Endodermal cell (in vitro differentiated cells): ENCODE measurements around the gene MAGT1. TPM values are rescaled to one million over a fixed set of nuclear protein-coding genes. Genes with fewer than 3 reads are reported as not detected.

Experiments used
- DNase-seq: peaks from one replicate; pipeline ENCODE4 v3.0.0-alpha.2; 2017
- H3K27ac ChIP-seq: 2 replicates; pipeline ENCODE4 v1.5.1; 2013; ENCODE audit warnings: mild to moderate bottlenecking, low read depth, low read length, moderate library complexity
- H3K27me3 ChIP-seq: 2 replicates; pipeline ENCODE4 v1.6.1; 2013; ENCODE audit warnings: mild to moderate bottlenecking, low read length, moderate library complexity; ENCODE audit not compliant: insufficient read depth, control insufficient read depth, poor library complexity, severe bottlenecking
- H3K36me3 ChIP-seq: 2 replicates; pipeline ENCODE4 v1.7.0; 2013; ENCODE audit warnings: mild to moderate bottlenecking, low read length, moderate library complexity; ENCODE audit not compliant: control insufficient read depth, insufficient read depth
- H3K4me1 ChIP-seq: one replicate; pipeline ENCODE4 v1.7.0; 2013; ENCODE audit warnings: low read length; ENCODE audit not compliant: control insufficient read depth, insufficient read depth
- H3K4me3 ChIP-seq: 2 replicates; pipeline ENCODE4 v1.5.1; 2013; ENCODE audit warnings: mild to moderate bottlenecking, low read length, moderate library complexity
- H3K9ac ChIP-seq: 2 replicates; pipeline ENCODE4 v1.6.1; 2013; ENCODE audit warnings: mild to moderate bottlenecking, low read length, moderate library complexity; ENCODE audit not compliant: poor library complexity, severe bottlenecking; ENCODE audit errors: extremely low read depth
- H3K9me3 ChIP-seq: 2 replicates; pipeline ENCODE4 v1.6.1; 2013; ENCODE audit warnings: mild to moderate bottlenecking, low read length, moderate library complexity; ENCODE audit not compliant: control insufficient read depth
- H3K27ac Mint-ChIP-seq: 2 replicates; pipeline ENCODE4 v1.8.0; 2020; ENCODE audit warnings: mixed read lengths
- H3K27me3 Mint-ChIP-seq: 2 replicates; pipeline ENCODE4 v1.8.0; 2021; ENCODE audit warnings: mild to moderate bottlenecking, mixed read lengths; ENCODE audit not compliant: insufficient read depth
- H3K36me3 Mint-ChIP-seq: 2 replicates; pipeline ENCODE4 v1.8.0; 2020; ENCODE audit warnings: low read depth, mixed read lengths
- H3K4me1 Mint-ChIP-seq: 2 replicates; pipeline ENCODE4 v1.8.0; 2020; ENCODE audit warnings: mixed read lengths
- H3K4me3 Mint-ChIP-seq: 2 replicates; pipeline ENCODE4 v1.8.0; 2020; ENCODE audit warnings: mild to moderate bottlenecking, moderate library complexity, mixed read lengths
- H3K9me3 Mint-ChIP-seq: 2 replicates; pipeline ENCODE4 v1.8.0; 2020; ENCODE audit warnings: mild to moderate bottlenecking, mixed read lengths
- CTCF ChIP-seq: fragments of 200-600 bp; sonication (generic); conservative IDR thresholded peaks from 2 replicates; pipeline ENCODE4 v1.5.0; 2021; ENCODE audit warnings: antibody characterized with exemption, mild to moderate bottlenecking
- WGBS, 2 experiments: methylation state at CpG; one replicate each; pipeline versions ENCODE4 v1.1.5 to v1.1.7; 2013; ENCODE audit warnings: missing lambda C conversion rate in 2 of 2, mixed read lengths in 1 of 2; ENCODE audit not compliant: insufficient coverage in 1 of 2, insufficient read length in 1 of 2; 5-methylcytosine and 5-hydroxymethylcytosine counted together
- total RNA-seq, 2 donors: library from RNA; stranded (reverse); fragmentation: NEBNext Ultra II Directional in 1 of 2; extraction: Animal tissue kit (Norgen Biotek cat#: 25700) in 1 of 2; gene quantifications; 2 replicates in 1 of 2; 3 replicates in 1 of 2; pipeline ENCODE4 v1.2.1, GENCODE V29; 2021

Gene MAGT1
- total RNA-seq, 2 donors from 2014 or later: 40.0 to 54.1 TPM

- Histone ChIP-seq H3K27me3 (no peaks in the 10 kb centered on the region), H3K4me1 (no peaks in the 10 kb centered on the region), H3K36me3 (no peaks in the 10 kb centered on the region), H3K4me3 (peak overlapping the region; percentile 93), H3K9me3 (no peaks in the 10 kb centered on the region), H3K9ac (peak overlapping the region; percentile 99), H3K27ac (peak overlapping the region; percentile 99)
- H3K4me1 Mint-ChIP-seq: no peaks in the 10 kb centered on the region
- H3K27ac Mint-ChIP-seq: peak overlapping the region; percentile 100
- peak overlapping the region; percentile 97 for H3K4me3 Mint-ChIP-seq
- DNase-seq: no peak
- H3K27me3 Mint-ChIP-seq: no peaks in the 10 kb centered on the region
- H3K9me3 Mint-ChIP-seq: peaks cover 44% of the 10 kb centered on the region
- H3K36me3 Mint-ChIP-seq: no peaks in the 10 kb centered on the region
- WGBS, 2 experiments: 33 to 49% methylated on average over 1 to 5 of the region's 5 CpGs
- TF ChIP-seq CTCF: no peak
Measured at GRCh38 chrX:77786365-77786680, 108.9 kb downstream of the MAGT1 start.

DNA sequence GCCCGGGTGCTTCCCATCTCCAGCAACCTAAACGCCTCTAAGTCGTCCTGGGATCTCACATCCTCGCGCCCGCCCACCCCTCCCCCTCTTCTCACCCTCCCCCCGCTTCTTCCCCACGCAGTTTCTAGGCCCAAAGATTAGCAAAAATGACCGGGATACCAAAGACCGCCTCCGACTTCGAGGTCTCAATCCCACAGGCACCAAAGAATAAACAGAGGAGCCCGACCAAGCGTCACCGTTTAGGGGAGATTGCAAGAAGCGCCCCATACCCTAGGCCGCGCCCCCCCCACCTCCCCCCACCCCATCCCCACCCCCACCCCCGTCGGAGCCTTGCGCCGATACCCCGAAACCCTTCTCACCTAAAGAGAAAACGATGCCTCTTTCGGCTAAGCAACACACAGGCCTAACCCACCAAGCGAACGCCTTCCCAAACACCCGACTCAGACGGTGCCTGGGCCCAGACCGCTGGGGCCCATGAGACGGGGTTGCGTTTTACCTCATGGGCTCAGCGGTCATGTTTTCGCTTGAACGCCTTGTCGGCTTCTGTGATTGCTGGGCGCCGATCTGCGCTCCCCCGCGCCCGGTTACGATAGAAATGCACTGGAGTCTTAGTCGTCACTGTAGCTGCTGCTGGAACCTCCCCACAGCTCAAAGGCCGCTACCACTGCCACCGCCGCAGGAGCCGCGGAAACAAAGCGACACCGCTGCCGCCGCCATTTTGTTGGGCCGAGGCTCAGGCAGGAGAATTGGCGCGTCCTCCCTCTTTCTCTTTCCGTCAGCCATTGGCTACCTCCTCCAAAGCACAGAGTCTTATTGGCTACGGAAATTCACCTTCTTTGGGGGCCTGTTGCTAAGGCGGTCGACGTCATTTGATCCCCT lies 109.5 kb downstream of the MAGT1 start, which contains the start of gene ATRX:
ATRX (minus strand) TSS at position 731 of the 879 bp plus-strand sequence; CDS start at position 516, 215 bp downstream.
- H3K9me3 ChIP-seq: no peaks in the 10 kb centered on the region
- no peak for TF ChIP-seq CTCF
- Mint-ChIP-seq H3K4me3 (peak within 1 kb of the TSS; percentile 97), H3K27me3 (no peaks in the 10 kb centered on the region), H3K9me3 (peaks cover 44% of the 10 kb centered on the region), H3K36me3 (peaks cover 3% of the 10 kb centered on the region), H3K27ac (peak within 1 kb of the TSS; percentile 100), H3K4me1 (no peaks in the 10 kb centered on the region)
- 0% methylated on average over 44 of the region's 61 CpGs; no CpG with 5 or more reads in 1 of the 2 experiments for WGBS, 2 experiments
- H3K9ac ChIP-seq: peak within 1 kb of the TSS; percentile 99
- H3K36me3 ChIP-seq: no peaks in the 10 kb centered on the region
- peak within 1 kb of the TSS; percentile 99 for H3K27ac ChIP-seq
- peak; percentile 85 for DNase-seq
- no peaks in the 10 kb centered on the region for H3K27me3 ChIP-seq
- H3K4me3 ChIP-seq: peak within 1 kb of the TSS; percentile 93
- no peaks in the 10 kb centered on the region for H3K4me1 ChIP-seq

DNA sequence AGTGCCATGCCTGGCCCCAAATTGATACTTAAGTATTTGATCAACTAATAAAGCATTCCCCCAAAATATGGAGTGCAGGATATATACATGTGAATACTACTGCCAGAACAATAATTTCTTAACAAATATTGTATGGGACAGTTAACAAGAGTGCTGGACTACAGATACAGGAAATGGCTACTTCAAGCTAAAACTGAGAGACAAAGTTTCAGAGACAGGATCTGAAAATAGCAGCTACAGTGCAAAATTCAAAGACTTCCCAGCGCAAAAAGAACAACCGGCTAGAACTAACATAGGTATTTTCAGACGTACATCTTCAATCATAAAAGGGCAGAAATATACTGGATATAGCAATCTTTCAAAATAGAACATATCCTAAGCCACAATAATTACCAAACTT lies 115.5 kb downstream of the MAGT1 start:
- Histone ChIP-seq H3K9me3 (no peaks in the 10 kb centered on the region), H3K4me1 (no peaks in the 10 kb centered on the region), H3K9ac (no peak overlapping the region), H3K27me3 (no peaks in the 10 kb centered on the region), H3K4me3 (no peak overlapping the region), H3K27ac (no peak overlapping the region), H3K36me3 (no peaks in the 10 kb centered on the region)
- Mint-ChIP-seq H3K4me3 (no peak overlapping the region), H3K27ac (no peak overlapping the region), H3K9me3 (peaks cover 40% of the 10 kb centered on the region), H3K27me3 (no peaks in the 10 kb centered on the region), H3K4me1 (no peaks in the 10 kb centered on the region), H3K36me3 (peaks cover 5% of the 10 kb centered on the region)
- WGBS, 2 experiments: 87% methylated on average over 3 of the region's 3 CpGs; no CpG with 5 or more reads in 1 of the 2 experiments
- DNase-seq: no peak
- TF ChIP-seq CTCF: no peak
